GM10248 (cell line): ENCODE data around the gene ULBP3.

Source experiments
- CTCF ChIA-PET: fragments of 300-600 bp; sonication (Branson Sonifier 250); formaldehyde crosslinking; extraction: SDS; loops from one replicate; lab custom pipeline; 2021; ENCODE audit warnings: antibody characterized with exemption; lab: Yijun Ruan, JAX
- POLR2A ChIA-PET: fragments of 350-650 bp; sonication (Branson Sonifier 250); formaldehyde crosslinking; extraction: SDS; loops from one replicate; lab custom pipeline; 2020; ENCODE audit warnings: antibody characterized with exemption; lab: Yijun Ruan, JAX
- DNase-seq: peaks from one replicate; pipeline ENCODE4 v3.0.0; 2012; ENCODE audit errors: extremely low spot score
- CTCF ChIP-seq: IDR thresholded peaks from 2 replicates; pipeline ENCODE4 v1.5.1; 2012; ENCODE audit warnings: mild to moderate bottlenecking, low read depth; ENCODE audit errors: extremely low read depth, missing control alignments, control extremely low read depth

ULBP3 gene

GRCh38 chr6:150043096-150043495 lies 25.8 kb downstream of the ULBP3 start:
- ChIA-PET CTCF (interaction anchor here (1.0 kb wide), 1 partner anchor 9 kb away, joined by 3 read pairs; no protein-coding TSS in a partner anchor), POLR2A (no interaction called here)
- DNase-seq: no peak
- TF ChIP-seq CTCF: no peak

- ChIA-PET POLR2A (no interaction called here), CTCF (no interaction called here)
- DNase-seq: no peak
- no peak for TF ChIP-seq CTCF
These were observed 30.5 kb downstream of the ULBP3 start for GRCh38 chr6:150038202-150039062.

DNA sequence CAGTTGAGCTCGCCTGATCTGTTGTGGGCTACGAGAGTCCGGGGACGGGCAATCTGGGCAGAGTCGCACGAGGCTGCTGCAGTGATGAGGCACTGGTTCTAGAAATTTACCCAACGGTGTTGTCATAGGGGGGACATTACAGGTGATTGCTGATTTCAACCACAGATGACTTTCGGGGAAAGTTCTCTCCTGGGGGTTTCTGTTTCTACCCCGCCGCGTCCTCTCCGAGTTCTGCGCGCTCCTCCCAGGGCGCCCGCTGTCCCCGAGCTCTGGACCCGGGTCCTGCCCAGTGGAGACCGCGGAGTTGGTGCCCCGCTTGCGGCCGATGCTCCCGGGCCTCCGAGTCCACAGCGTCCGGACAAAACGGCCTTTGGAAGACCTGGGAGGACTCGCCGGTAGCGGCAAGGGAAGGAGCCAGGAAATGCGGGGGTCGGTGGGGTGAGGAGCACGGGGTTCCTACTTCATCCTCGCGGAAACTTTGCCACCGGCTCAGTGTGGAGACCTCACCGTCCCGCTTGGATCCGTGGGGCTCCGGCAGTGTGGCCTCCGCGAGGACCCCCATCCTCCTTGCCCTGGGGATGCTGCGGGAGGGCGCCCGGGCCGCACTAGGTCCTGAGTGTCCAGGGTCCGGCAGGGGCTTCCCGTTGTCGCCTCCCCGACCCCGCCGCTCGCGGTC lies 31.3 kb downstream of the ULBP3 start:
- TF ChIP-seq CTCF: no peak
- ChIA-PET POLR2A (no interaction called here), CTCF (no interaction called here)
- DNase-seq: no peak

GRCh38 chr6:150036081-150036480 lies 32.8 kb downstream of the ULBP3 start:
- DNase-seq: no peak
- no peak for TF ChIP-seq CTCF
- POLR2A ChIA-PET: no interaction called here
- CTCF ChIA-PET: interaction anchor here (1.0 to 1.1 kb wide), 2 partner anchors 11 to 19 kb away, joined by 3 read pairs; partner anchors contain the start of gene RAET1L

DNA sequence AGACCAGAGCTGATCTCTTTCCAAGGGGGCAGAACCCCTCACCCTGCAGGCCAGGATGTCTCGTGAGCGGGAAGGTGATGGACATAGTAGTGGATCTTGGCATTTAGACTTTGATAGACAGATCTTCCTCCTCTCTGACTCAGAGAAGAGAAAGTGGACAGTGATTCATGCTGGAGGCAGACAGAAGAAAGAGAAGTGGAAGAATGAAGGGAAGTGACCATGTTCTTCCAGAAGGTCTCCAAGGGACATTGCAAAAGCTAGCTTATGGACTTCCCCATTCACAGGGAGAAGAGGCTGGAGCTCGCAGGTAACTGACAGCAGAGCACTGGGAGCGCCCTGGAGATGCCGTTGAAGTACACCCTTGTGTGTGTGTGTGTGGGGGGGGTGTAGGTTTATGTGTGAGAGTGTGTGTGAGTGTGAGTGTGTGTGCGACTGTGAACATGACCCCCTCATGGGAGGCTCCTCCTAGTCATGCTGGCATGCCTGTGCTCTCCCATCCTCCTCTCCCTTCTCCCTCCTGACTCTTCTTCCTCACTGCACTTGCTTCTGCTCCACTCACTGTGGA lies 35.6 kb downstream of the ULBP3 start:
- CTCF ChIA-PET: interaction anchor here (1.3 kb wide), 1 partner anchor 38 kb away, joined by 3 read pairs; no protein-coding TSS in a partner anchor
- no peak for DNase-seq
- POLR2A ChIA-PET: no interaction called here
- TF ChIP-seq CTCF: no peak

DNA sequence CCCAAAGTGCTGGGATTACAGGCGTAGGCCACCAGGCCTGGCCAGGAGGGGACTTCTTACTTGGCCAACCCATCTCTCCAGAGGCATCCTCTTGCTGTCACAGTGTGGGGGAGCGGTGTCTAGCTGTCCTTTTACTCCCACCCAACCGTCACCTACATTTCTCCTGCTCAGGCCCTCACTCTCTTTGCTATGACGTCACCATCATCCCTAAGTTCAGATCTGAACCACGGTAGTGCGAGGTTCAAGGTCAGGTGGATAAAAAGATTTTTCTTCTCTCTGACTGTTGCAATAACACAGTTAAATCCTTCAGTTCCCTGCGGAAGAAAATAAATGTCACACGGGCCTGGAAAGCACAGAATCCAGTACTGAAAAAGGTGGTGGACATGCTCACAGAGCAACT lies 36.3 kb downstream of the ULBP3 start:
- POLR2A ChIA-PET: no interaction called here
- DNase-seq: no peak
- no peak for TF ChIP-seq CTCF
- CTCF ChIA-PET: interaction anchor here (1.3 kb wide), 1 partner anchor 38 kb away, joined by 3 read pairs; no protein-coding TSS in a partner anchor
